Midbrain (tissue), 1 donor: ENCODE data around the gene SETD6.

Experiments
- DNase-seq: peaks from one replicate; lab custom pipeline; 2025; lab: John Stamatoyannopoulos, UW

Gene SETD6

DNA sequence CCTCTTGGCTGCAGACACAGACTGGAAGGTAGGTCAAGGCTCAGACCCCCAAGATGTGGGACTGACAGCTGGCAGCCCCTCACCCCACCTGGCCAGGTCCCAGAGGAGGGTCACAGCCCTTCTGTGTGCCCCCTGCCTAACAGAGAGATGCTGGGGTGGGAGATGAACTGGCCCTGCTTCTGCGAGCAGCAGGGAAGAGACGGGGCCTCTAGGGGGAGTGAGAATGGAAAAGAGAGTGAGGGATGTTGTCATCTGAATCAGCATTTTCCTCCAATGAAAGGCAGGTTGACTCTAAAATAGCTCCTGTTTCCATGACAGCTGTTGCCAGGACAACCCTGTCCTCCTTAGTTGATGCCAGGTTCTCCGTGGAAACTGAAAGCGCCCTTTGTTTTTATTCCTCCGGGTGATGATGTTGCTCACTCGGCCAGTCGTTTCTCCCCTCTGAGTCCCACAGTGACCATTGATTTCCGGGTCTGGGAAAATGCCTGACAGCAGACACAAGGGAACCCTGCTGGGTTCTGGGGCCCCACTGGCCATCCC is 20.3 kb upstream of the SETD6 start:
- DNase-seq = peak; percentile 91

DNA sequence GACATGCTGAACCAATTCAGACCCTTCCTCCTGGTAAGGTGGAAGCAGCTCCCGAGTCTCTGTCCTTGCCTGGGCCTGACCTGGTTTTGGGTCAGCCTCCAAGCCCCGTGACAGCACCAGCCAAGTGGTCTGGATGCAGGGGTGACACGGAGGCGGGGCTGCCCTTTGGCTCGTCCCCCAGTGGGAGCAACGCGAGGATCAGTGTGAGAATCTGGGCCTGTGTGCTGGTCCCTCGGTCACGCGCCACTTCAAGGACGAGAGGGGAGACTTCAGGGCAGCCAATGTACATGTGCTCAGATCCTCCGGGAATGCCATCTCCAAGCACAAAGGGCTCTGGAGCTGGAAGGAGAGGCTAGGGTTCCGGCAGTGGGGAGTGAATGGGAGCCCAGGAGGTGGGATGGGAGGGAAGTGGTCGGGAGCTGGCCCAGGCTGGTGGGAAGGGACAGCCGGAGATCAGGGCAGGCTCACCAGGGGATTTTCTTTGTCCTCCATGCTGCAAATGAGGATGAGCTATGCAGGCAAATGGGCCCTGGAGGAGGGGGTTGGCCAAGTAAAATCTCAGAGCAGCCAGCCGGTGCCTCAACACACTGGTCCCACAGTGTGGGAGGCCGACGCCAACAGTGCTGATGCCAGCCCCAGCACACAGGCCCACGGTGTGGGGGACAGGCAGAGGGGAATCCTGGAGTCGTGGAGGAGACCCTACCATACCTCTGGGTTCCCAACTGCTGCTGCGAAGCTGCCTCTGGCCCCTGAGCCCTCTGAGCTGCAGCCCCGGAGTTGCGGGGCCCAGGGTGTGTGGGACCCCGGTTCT is 19.6 kb upstream of the SETD6 start:
- peak; percentile 82 for DNase-seq

DNA sequence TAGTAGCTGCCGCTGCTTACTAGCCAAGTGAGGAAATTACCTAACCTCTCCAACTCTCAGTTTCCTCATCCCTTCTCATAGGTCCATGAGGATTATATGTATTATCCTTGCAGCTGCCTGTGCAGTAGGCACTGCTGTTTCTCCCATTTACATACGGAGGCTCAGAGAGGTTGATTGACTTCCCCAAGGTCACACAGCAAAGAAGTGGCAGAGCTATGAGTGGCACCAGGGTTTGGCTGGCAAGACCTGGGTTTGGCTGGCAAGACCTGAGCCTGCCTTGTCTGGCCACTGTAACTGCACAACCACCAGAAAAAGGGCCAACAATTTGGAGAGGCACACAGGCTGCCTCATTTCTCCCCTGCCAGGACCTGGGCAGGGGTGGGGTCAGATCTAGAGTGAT is 17.8 kb upstream of the SETD6 start:
- no peak for DNase-seq

DNA sequence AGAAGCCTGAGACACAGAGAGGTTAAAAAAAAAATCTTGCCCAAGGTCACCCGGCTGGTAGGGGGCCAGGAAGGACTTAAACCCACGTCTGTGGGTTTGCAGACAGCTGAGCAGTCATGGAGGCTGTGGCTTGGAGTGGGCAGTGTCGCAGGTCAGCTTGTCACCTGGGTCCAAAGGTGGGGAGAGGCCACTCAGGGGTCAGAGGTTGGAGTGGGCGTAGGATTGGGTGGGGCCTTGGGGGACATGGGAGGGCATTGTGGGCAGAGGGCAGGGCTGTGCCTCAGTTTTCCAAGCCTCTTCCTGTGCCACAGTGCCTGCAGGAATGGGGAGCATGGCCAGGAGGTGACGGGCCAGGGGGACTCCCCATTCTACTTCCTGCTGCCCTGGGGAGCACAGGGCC is 17.4 kb upstream of the SETD6 start:
- no peak for DNase-seq

DNA sequence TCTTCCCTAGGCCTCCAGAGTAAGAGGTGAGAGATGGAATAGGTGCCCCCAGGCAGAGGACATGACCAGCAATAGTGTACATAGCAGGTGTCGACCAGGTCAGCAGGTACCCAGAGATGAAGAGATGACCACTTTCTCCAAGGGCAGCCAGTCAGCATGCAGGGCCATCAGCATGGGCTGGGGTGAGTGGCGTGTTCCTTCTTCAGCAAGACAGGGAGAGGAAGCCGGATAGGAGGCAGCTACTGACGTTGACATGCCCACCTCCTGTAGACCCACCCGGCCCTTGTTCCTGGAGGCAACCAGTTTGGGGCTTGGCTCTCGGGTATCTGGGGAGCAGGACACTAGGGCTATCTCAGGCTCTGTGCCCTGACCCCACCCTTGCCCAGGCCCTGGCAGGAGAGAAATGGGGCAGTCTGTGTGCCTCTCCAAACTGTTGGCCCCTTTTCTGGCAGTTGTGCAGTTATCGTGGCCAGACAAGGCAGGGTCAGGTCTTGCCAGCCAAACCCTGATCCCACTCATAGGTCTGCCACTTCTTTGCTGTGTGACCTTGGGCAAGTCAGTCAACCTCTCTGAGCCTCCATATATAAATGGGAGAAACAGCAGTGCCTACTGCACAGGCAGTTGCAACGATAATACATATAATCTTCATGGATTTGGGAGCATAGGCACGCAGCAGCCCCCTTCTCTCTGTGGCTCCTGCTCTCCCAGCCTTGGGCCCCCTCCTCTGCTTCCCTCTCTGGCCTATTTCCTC is 16.8 kb upstream of the SETD6 start:
- DNase-seq = no peak

DNA sequence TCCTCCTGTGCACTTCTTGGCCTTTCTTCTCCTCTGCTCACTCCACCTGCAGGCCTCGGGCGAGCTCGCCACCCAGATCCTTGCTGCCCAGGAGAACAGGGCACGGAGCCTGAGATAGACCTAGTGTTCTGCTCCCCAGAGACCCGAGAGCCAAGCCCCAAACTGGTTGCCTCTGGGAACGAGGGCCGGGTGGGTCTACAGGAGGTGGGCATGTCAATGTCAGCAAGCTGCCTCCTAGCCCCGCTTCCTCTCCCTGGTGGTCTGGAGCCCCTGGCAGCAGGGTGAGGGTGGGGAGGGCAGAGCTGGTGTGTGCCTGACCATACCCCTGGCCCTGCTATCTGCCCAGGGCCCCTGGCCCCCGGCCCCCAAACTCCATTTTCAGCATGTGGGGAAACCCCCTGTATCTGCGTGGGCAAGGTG is 16.2 kb upstream of the SETD6 start:
- no peak for DNase-seq

DNA sequence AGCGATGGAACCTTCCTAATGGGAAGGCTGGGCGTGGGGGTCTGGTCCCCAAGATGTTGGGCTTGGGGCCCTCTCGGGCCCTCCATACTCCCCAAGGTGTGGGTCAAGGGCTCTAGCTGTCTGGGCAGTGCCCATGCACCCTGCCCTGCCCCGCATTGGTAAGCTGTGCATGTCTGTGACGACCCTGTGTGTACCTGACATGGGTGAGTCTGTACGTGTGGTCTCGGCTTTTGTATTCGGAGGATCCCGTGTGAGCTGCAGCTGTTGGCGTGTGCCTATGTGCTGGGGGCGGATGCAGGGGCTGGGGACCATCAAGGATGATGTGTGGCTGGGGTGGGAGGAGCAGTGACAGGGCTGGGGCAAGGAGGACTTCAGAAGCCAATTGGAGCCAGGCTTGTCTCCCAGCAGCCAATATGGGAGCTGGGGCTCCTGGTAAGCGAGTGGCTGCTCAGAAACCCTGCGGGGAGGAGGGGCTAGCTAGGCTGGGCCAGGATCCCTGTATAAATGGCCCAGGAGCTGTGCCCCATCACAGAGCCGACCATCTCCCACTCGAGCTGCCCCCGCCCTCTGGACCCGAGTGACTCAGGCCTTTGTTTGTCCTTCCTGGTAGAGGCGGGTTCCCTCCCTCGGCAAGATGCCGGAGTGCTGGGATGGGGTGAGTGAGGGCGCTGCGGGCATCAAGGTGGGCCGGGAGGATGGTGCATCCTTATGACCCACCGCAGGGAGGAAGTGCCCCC is 15.5 kb upstream of the SETD6 start, which contains the start of gene NDRG4:
Gene NDRG4, plus strand, starts transcription at position 529 of the 737 bp plus-strand sequence. Its CDS starts 106 bp downstream, at position 635.
- DNase-seq = peak; percentile 93

DNA sequence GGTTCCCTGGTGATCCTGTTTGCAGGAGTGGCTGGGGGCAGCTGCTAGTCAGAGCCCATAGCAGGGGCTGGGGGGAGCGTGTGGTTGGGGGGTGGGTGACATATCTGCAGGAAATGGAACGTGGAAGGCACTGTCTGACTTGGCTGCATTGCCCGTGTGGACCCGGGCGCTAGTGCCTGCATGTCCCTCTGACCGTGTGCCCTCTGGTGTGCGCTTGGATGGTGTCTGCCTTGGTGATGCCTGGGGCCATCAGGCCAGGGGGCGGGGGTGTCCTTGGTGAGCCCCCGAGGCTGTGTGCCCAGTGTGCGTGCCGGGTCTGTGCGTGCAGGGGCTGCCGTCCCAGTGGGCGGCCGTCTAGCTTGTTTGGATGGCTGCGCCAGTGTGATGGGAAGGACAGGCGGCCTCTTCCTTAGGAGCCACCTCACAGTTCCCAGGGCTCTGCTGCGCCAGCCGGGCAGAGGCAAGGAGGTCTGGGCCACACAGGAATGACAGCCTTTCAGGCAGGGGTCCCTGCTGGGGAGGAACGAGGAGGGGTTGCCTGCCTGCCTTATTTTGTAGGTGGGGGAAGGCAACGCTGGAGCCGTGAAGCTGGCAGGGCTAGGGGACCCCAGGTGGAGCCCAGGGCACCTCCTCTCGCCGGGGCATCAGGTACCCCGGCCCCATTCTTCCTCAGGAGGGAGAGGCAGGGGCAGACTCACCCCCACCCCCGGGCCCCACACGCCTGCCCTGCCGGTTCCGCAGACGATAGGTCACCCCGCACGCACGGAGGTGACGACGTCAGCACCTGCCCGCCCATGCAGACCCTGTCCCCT is 14.7 kb upstream of the SETD6 start:
- no peak for DNase-seq

DNA sequence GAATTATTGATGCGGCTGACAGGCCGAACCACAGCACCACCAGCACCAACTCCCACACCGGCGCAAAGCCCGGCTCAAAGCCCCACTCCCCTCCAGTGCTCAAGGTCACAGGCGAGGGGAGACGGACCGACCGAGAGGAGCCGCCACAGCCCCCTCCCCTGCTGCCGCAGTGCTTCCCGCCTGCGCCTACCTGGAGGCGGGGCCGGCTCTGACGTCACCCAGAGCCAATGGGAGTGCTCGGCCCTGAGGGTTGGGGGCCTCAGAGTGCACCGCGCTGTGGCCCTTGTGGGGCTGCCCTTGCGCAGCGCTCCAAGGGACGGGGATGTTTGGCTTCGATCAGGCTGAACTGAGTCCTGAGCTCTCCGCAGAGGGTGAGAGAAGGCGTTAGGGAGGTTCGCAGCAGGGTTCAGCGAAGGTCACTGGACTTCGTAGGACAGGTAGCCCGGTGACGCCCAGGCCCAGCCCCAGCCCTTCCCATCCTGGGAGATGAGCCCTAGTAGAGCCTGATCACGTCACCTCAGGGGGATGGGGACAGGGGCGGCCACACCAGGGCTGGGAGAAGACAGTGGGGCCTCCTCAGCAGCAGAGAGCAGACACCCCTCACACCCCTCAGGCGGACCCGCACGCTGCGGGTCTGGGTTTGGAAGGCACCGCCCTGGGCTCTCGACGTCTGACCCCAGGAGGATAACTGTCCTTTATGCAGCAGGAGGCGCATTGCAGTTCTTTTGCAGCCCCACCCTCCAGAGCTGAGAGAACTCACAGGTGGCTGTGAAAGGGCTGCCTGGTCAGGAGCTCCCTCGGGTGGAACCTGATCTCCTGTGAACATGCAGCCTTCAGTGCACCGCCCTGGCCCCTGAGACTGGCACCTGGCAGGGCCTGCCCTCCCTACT is 13.8 kb upstream of the SETD6 start:
- DNase-seq = peak; percentile 42

DNA sequence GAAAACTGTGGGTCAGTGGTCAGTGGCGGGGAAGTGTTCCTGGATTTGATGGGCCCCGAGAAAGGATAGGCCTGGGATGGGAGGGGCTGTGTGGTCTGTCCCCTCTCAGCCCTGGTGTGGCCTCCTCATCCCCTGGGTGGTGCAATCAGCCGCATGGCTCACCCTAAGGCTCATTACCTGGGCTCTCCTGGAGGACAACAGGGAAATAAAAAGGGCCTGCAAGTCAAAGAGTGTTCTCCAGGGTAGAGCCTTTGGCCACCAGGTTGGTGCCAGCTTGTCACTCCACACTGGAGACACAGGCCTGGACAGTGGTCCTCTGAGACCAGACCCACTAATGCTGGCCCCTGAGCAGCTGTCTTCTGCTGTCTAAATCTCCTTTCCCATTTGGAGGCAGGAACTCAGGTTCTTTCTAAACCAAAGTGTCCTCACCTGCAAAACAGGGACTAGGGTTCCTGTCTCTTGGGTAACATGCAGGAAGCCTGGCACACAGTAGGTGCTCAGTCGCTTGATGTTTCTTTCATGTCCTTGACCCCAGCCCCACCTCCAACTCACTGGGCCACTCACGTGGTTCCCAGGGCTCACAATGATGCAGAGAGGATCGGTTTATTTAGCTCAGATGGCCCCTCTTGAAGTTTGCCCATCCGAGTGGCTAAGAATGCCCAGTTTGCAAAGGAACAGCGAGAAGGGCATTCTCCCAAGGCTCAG is 12.9 kb upstream of the SETD6 start:
- no peak for DNase-seq

DNA sequence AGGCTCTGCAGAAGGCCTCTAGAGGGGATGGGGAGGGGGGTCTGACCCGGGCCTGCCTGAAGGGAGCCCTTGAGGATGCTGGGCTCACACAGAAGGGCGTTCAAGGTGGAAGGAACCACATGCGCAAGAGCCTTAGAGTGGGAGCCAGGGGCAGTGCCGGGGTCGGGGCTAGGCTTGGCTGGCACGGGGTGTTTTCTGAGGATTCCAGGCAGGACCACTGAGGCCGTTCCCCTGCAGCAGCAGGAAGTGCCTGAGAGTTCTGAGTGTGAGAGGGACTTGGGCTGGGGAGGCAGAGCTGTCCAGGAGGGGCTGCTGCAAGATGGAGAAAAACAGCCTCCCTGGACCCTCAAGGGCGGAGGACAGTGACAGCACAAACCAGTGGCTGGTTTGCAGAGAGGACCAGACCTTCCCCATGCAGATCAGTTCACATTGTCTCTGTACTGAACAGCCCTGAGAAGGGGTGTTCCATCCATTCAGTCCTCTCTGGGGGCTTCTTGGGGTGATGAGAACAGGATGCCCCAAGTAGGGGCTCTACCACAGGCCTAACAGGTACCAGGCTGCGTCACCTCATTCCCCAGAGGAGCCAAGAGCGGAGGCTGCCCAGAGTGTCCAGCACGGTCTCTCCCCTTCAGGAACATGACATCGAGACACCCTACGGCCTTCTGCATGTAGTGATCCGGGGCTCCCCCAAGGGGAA is 12.0 kb upstream of the SETD6 start:
- no peak for DNase-seq

DNA sequence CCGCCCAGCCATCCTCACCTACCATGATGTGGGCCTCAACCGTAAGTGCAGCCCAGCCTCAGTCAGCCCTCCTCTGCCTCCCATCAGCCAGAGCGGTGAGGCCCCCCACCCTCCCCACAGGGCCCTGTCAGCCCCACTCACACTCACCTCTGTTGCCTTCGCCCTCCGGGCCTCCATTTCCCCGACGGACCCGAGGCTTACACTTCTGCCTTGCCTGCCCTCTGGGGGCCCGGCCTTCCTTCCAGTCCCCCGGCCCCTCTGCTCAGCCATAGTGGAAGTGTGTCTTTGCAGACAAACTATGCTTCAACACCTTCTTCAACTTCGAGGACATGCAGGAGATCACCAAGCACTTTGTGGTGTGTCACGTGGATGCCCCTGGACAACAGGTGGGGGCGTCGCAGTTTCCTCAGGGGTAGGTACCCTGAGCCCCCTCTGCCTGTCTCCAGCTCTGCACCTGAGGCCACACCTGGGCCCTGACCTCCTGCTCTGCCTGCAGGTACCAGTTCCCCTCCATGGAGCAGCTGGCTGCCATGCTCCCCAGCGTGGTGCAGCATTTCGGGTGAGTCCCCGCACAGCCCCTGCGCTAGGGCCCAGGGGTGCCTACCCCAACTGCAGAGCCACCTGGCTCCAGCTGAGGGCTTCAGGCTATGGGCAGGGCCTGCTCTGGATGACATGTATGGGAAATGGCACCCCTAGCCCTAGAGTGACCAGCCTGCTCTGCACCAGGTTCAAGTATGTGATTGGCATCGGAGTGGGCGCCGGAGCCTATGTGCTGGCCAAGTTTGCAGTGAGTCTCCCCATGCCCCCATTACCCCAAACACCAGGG is 11.2 kb upstream of the SETD6 start:
- DNase-seq = no peak

DNA sequence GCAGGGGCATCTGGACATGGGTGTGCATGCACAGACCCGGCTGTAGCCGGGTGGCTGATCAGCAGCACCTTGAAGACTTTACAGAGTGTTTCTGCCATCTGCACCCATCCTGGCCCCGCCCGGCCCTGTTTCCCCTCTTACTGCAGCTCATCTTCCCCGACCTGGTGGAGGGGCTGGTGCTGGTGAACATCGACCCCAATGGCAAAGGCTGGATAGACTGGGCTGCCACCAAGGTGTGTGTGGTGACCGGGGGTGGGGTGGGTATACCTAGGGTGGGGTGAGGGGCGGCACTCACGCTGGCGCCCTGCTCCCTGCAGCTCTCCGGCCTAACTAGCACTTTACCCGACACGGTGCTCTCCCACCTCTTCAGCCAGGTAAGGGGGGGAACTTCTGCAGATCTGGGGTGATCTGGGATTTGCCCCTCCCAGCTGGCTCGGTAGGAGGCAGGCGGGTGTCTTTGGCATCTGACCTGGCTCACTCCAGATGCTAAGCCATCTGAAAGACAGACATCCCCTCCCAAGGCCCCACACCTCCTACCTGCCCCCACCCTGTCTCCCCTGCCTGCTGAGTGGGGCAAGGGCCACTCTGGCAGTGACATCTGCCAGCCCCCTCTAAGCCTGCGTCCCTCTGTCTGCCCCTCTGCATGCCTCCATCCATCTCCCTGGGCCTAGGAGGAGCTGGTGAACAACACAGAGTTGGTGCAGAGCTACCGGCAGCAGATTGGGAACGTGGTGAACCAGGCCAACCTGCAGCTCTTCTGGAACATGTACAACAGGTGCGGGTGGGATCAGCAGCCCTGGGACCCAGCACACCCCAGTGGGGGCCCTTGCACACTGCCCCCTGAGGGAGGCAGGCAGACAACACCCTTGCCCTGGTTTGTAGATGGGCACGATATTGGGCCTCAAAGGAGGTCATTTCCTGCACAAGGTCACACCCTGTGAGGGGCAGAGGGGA is 8.8 kb upstream of the SETD6 start:
- no peak for DNase-seq

DNA sequence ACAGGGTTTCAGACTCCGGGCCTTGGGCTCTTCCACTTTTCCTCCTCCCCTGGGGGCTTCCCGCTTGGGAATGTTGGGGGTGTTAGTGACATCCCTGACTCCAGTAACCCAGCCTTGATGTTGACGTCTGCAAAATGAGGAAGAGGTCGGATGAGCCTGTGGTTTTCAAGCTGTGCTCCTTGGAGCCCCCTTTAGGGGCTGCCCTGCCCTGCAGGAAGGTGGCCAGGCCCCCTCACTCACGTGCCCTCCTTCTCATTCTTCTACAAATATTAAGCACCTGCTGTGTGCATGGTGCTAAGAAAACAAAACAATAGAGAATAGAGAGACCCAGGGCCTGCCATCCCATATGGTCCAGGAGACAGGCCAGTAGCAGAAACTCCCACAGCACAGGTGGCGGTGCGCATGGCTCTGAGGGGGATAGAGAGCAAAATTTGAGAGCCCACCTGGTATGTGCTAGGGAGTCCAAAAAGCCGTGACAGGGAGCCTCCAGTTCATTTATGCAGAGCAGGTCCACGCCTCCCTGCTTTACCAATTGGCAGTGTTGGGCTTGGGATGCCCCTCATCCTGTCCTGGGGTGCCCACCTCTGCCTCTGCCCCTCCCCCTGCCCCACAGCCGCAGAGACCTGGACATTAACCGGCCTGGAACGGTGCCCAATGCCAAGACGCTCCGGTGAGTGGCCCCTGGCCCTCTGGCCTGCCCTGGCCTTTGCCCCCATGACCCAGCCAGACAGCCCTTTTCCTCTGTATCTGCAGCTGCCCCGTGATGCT is 7.9 kb upstream of the SETD6 start:
- no peak for DNase-seq

DNA sequence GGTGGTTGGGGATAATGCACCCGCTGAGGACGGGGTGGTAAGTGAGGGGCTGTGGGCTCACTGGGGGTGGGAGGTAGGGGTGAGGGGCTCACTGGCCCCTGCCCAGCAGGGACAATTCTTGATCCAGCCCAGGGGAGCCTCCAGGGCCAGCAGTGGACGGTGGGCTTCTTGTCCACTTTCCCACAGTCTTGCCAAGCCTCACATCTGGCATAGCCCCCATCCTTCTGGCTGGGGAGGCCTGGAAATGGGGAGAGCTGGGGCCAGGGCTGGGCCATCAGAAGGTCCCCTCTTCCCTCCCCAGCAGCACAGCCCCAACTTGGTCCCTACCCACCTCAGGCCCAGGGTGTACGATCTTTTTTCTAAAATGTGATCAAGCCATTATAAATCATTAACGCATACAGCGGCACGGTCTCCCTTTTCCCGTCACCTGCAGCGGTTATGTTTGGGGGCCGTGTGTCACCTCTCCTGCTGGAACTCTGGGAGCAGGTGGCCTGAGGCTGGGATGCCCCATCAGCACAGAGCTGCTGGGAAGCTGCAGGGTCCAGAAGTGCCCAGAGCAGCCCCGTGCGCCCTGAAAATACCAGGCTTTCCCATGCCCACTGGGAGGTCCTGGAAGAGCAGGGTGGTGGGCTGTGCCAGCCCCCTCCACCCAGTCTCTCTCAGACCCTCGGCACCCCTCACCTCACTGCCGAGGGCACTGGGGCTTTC is 7.2 kb upstream of the SETD6 start:
- no peak for DNase-seq
